Suprapubic skin (tissue), 4 donors: Measurements from ENCODE around the gene PIGQ. TPM values are rescaled to one million over a fixed set of nuclear protein-coding genes. Genes with fewer than 3 reads are reported as not detected.
A peak's percentile ranks its signal among the peaks of the same experiment; 100 is the strongest.

Experiments used
- DNase-seq, 2 donors: peaks; one replicate each; pipeline ENCODE4 v3.0.0-alpha.2; 2019; ENCODE audit warnings: low spot score in 2 of 2
- H3K27ac ChIP-seq: fragments of 200-600 bp; sonication (generic); one replicate; pipeline ENCODE4 v1.5.1; 2019
- H3K27me3 ChIP-seq: fragments of 200-600 bp; sonication (generic); one replicate; pipeline ENCODE4 v1.5.1; 2019
- H3K36me3 ChIP-seq: fragments of 200-600 bp; sonication (generic); one replicate; pipeline ENCODE4 v1.5.1; 2019
- H3K4me1 ChIP-seq: fragments of 200-600 bp; sonication (generic); one replicate; pipeline ENCODE4 v1.5.1; 2019
- H3K4me3 ChIP-seq: fragments of 200-600 bp; sonication (generic); one replicate; pipeline ENCODE4 v1.5.1; 2019; ENCODE audit warnings: mild to moderate bottlenecking
- H3K9me3 ChIP-seq: fragments of 200-600 bp; sonication (generic); one replicate; pipeline ENCODE4 v1.5.1; 2019
- CTCF ChIP-seq, 2 donors: fragments of 200-600 bp in 1 of 2; fragments of 450-650 bp in 1 of 2; sonication (generic) in 1 of 2; IDR thresholded peaks; one replicate each; pipeline ENCODE4 v1.5.1; 2016 to 2019; ENCODE audit warnings: antibody characterized with exemption in 2 of 2, mild to moderate bottlenecking in 1 of 2, moderate library complexity in 1 of 2
- EP300 ChIP-seq: sonication (generic); formaldehyde crosslinking; IDR thresholded peaks from one replicate; pipeline ENCODE4 v1.6.1; 2017; ENCODE audit warnings: antibody characterized with exemption
- POLR2A ChIP-seq, 2 donors: fragments of 450-650 bp; IDR thresholded peaks; one replicate each; pipeline ENCODE4 v1.6.1; 2017; ENCODE audit warnings: antibody characterized with exemption in 2 of 2, mild to moderate bottlenecking in 2 of 2, moderate library complexity in 2 of 2
- POLR2AphosphoS5 ChIP-seq, 3 donors: sonication (generic); formaldehyde crosslinking; IDR thresholded peaks; one replicate each; pipeline ENCODE4 v1.6.1; 2017; ENCODE audit warnings: antibody characterized with exemption in 3 of 3
- WGBS: methylation state at CpG from one replicate; pipeline ENCODE4 v1.1.5; 2018; 5-methylcytosine and 5-hydroxymethylcytosine counted together
- total RNA-seq, 4 donors: library from RNA; depleted of rRNA; stranded (reverse); fragments of >200 nt; gene quantifications; one replicate each; pipeline ENCODE4 v1.1.0, GENCODE V29; 2016

PIGQ gene
- total RNA-seq, 4 donors from 2014 or later, result 36.9 to 54.6 (median 44.1) TPM

GRCh38 chr16:598823-599739, 29.3 kb downstream of the PIGQ start:
- no peaks in the 10 kb centered on the region for H3K27me3 ChIP-seq
- no peaks in the 10 kb centered on the region for H3K9me3 ChIP-seq
- no peak overlapping the region for H3K27ac ChIP-seq
- DNase-seq, result peak in 1 of 2 donors; percentile 78
- peaks cover 7% of the 10 kb centered on the region for H3K36me3 ChIP-seq
- peaks cover 29% of the 10 kb centered on the region for H3K4me1 ChIP-seq
- TF ChIP-seq POLR2A (IDR thresholded peaks at IDR 0.05) (no peak), EP300 (no peak), POLR2AphosphoS5 (IDR thresholded peaks at IDR 0.05) (no peak), CTCF (IDR thresholded peaks at IDR 0.05) (no peak)
- H3K4me3 ChIP-seq, result no peak overlapping the region
- 93% methylated on average over 24 of the region's 43 CpGs for WGBS

- no peak overlapping the region for H3K27ac ChIP-seq
- no peaks in the 10 kb centered on the region for H3K27me3 ChIP-seq
- peaks cover 12% of the 10 kb centered on the region for H3K4me1 ChIP-seq
- 66% methylated on average over 7 of the region's 7 CpGs for WGBS
- H3K4me3 ChIP-seq, result no peak overlapping the region
- H3K36me3 ChIP-seq, result peaks cover 13% of the 10 kb centered on the region
- no peak for DNase-seq
- no peaks in the 10 kb centered on the region for H3K9me3 ChIP-seq
- TF ChIP-seq EP300, result no peak
Measured at GRCh38 chr16:600781-601180, 31.0 kb downstream of the PIGQ start.

GRCh38 chr16:603933-604332, 34.2 kb downstream of the PIGQ start:
- H3K27ac ChIP-seq, result no peak overlapping the region
- no peak overlapping the region for H3K4me3 ChIP-seq
- peaks cover 8% of the 10 kb centered on the region for H3K4me1 ChIP-seq
- no peaks in the 10 kb centered on the region for H3K27me3 ChIP-seq
- no peak for DNase-seq
- H3K9me3 ChIP-seq, result no peaks in the 10 kb centered on the region
- WGBS, result 78% methylated on average over 5 of the region's 5 CpGs
- peaks cover 10% of the 10 kb centered on the region for H3K36me3 ChIP-seq
- no peak for TF ChIP-seq POLR2AphosphoS5 (IDR thresholded peaks at IDR 0.05)
- no peak for TF ChIP-seq CTCF (IDR thresholded peaks at IDR 0.05)
- TF ChIP-seq POLR2A (IDR thresholded peaks at IDR 0.05), result no peak
- TF ChIP-seq EP300, result no peak

- H3K27me3 ChIP-seq, result no peaks in the 10 kb centered on the region
- TF ChIP-seq POLR2AphosphoS5 (IDR thresholded peaks at IDR 0.05) (no peak), POLR2A (IDR thresholded peaks at IDR 0.05) (no peak), EP300 (no peak), CTCF (IDR thresholded peaks at IDR 0.05) (no peak)
- no peak overlapping the region for H3K4me3 ChIP-seq
- DNase-seq, result no peak
- peaks cover 24% of the 10 kb centered on the region for H3K4me1 ChIP-seq
- no peaks in the 10 kb centered on the region for H3K9me3 ChIP-seq
- H3K36me3 ChIP-seq, result peaks cover 6% of the 10 kb centered on the region
- 97% methylated on average over 8 of the region's 22 CpGs for WGBS
- H3K27ac ChIP-seq, result no peak overlapping the region
Measured at GRCh38 chr16:606656-607307, 37.0 kb downstream of the PIGQ start.

- no peaks in the 10 kb centered on the region for H3K9me3 ChIP-seq
- H3K4me3 ChIP-seq, result no peak overlapping the region
- no peak overlapping the region for H3K27ac ChIP-seq
- TF ChIP-seq EP300 (no peak), POLR2A (IDR thresholded peaks at IDR 0.05) (no peak), CTCF (IDR thresholded peaks at IDR 0.05) (no peak), POLR2AphosphoS5 (IDR thresholded peaks at IDR 0.05) (no peak)
- H3K4me1 ChIP-seq, result peaks cover 24% of the 10 kb centered on the region
- H3K27me3 ChIP-seq, result no peaks in the 10 kb centered on the region
- 75% methylated on average over 10 of the region's 10 CpGs for WGBS
- DNase-seq, result no peak
- peaks cover 6% of the 10 kb centered on the region for H3K36me3 ChIP-seq
Measured at GRCh38 chr16:608019-608418, 38.3 kb downstream of the PIGQ start.
